ENCODE results near the gene PPP3CA. TPM values are rescaled to one million over a fixed set of nuclear protein-coding genes. Genes with fewer than 3 reads are reported as not detected.

PPP3CA gene
- total and polyA plus RNA-seq, 2 of the 8 experiments (the other 6 are each of a cell fraction or from before 2014, with no cell fraction given): 7.9 to 35.0 TPM

DNA sequence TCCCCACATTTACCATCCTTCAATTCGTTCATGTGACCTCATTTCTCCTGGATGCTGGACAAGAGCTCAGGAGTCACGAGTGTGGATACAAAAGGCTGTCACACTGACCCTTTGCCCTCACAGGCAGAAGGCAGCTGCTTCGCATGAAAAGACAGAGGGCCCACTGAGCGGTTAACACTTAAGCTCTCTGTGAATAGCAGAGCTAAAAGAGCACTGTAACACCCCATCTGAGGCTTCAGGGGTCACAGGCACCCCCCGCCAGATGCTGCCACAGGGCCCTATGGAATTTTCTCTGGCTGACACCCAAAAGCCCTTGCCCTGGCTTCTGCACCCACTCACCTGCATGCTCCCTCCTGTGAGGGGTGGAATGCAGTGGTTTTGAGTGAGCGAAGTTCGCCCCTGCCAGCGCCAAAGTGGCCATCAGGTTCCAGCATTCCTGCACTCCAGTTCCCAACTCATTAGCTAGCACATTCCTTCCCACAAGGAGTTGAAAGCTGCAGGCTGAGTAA is 360.9 kb downstream of the PPP3CA start (continued):
- no peak for TF ChIP-seq YY1 (IDR thresholded peaks at IDR 0.05; ENCODE audit: low read depth, low read length)
- TF ChIP-seq ZNF274 (IDR thresholded peaks at IDR 0.05; ENCODE audit: borderline replicate concordance, extremely low read depth, low read length): no peak
- TF ChIP-seq, protein P1, sequence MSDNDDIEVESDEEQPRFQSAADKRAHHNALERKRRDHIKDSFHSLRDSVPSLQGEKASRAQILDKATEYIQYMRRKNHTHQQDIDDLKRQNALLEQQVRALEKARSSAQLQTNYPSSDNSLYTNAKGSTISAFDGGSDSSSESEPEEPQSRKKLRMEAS (IDR thresholded peaks at IDR 0.05): no peak
- no peak for TF ChIP-seq SIX5 (IDR thresholded peaks at IDR 0.05; ENCODE audit: low read depth, low read length)
- peak in 1 of 2 experiments; percentile 1; a peak in 1 of 4 replicates for TF ChIP-seq RAD21 (IDR thresholded peaks at IDR 0.05 in 1 of 2, conservative IDR thresholded peaks at IDR 0.05 in 1 of 2; ENCODE audit: low read depth in 2 of 2, low read length in 2 of 2)
- no peak for TF ChIP-seq KDM5A (IDR thresholded peaks at IDR 0.05; ENCODE audit: low read length)
- TF ChIP-seq SP4 (IDR thresholded peaks at IDR 0.05; ENCODE audit: low read length): no peak
- TF ChIP-seq GTF2F1 (IDR thresholded peaks at IDR 0.05; ENCODE audit: borderline replicate concordance, low read depth, low read length): no peak
- no peak for TF ChIP-seq TBP (IDR thresholded peaks at IDR 0.05; ENCODE audit: low read depth, low read length)
- no peak for TF ChIP-seq HDAC6 (IDR thresholded peaks at IDR 0.05; ENCODE audit: low read depth, low read length)
- no peak for TF ChIP-seq SRF (IDR thresholded peaks at IDR 0.05; ENCODE audit: low read depth, low read length)
- no peak for TF ChIP-seq SP2 (IDR thresholded peaks at IDR 0.05; ENCODE audit: low read length)
- no peak for TF ChIP-seq SUZ12 (IDR thresholded peaks at IDR 0.05; ENCODE audit: low read length)
- no peak for TF ChIP-seq BCL11A (IDR thresholded peaks at IDR 0.05; ENCODE audit: low read depth in 2 of 2, low read length in 2 of 2)
- no peak for TF ChIP-seq RFX5 (IDR thresholded peaks at IDR 0.05; ENCODE audit: borderline replicate concordance, low read depth, low read length)
- TF ChIP-seq ASH2L (IDR thresholded peaks at IDR 0.05; ENCODE audit: low read length): peak; percentile 77
- no peak for TF ChIP-seq CBX8 (IDR thresholded peaks at IDR 0.05; ENCODE audit: borderline replicate concordance, low read depth, low read length)
- no peak for TF ChIP-seq BRCA1 (IDR thresholded peaks at IDR 0.05; ENCODE audit: low read depth, low read length)
- TF ChIP-seq CREB1 (IDR thresholded peaks at IDR 0.05): no peak
- no peak for TF ChIP-seq SIN3A (conservative IDR thresholded peaks at IDR 0.05 in 1 of 2, IDR thresholded peaks at IDR 0.05 in 1 of 2; ENCODE audit: low read depth in 1 of 2, low read length in 2 of 2)

All from H1 (cell line).